ENCODE results near the gene SPTBN4.

DNA sequence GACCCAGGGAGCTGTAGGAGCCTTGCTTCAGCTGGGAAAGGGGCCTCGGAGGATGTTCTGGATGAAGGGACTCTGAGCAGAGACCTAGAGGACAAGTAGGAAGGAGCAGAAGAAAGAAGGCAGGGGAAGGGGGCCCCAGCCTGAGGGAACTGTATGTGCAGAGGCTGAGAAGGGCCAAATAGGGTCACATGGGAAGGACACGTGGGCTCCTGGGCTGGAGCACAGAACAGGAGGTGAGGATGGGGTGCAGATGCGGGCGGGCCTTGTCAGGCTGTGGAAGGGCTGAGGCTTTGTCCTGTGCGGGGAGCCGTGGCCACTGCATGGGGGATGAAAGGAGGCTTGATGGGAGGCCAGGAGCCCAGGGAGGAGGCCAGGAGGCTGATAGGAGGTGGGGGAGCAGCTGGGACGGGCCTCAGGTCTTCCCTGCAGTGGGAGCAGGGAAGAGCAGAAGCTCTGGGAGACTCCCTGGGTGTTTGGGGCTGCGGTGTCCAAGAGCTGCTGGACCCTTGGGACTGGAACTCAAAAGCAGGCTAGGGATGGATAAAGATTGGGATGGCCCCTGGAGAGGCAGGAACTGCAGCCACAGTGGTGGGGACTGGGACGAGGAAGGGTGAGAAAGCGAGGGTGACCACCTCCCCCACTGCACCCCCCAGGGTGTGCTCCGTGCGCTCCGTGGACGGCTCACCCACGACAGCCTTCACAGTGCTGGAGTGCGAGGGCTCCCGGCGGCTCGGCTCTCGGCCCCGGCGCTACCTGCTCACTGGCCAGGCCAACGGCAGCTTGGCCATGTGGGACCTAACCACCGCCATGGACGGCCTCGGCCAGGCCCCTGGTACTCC is 123.0 kb downstream of the SPTBN4 start:
- TF ChIP-seq, protein P1, sequence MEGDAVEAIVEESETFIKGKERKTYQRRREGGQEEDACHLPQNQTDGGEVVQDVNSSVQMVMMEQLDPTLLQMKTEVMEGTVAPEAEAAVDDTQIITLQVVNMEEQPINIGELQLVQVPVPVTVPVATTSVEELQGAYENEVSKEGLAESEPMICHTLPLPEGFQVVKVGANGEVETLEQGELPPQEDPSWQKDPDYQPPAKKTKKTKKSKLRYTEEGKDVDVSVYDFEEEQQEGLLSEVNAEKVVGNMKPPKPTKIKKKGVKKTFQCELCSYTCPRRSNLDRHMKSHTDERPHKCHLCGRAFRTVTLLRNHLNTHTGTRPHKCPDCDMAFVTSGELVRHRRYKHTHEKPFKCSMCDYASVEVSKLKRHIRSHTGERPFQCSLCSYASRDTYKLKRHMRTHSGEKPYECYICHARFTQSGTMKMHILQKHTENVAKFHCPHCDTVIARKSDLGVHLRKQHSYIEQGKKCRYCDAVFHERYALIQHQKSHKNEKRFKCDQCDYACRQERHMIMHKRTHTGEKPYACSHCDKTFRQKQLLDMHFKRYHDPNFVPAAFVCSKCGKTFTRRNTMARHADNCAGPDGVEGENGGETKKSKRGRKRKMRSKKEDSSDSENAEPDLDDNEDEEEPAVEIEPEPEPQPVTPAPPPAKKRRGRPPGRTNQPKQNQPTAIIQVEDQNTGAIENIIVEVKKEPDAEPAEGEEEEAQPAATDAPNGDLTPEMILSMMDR (IDR thresholded peaks at IDR 0.05): no peak
- TF ChIP-seq EP300 (IDR thresholded peaks at IDR 0.05) (no peak), POLR2A (IDR thresholded peaks at IDR 0.05) (no peak), POLR2AphosphoS5 (IDR thresholded peaks at IDR 0.05) (no peak)
